NCI-H1436 (cell line): Measurements from ENCODE around the gene CFAP74.
A peak's percentile ranks its signal among the peaks of the same experiment; 100 is the strongest.

Source experiments
- DNase-seq: peaks from one replicate; lab custom pipeline; 2025; lab: John Stamatoyannopoulos, UW

Gene CFAP74

DNA sequence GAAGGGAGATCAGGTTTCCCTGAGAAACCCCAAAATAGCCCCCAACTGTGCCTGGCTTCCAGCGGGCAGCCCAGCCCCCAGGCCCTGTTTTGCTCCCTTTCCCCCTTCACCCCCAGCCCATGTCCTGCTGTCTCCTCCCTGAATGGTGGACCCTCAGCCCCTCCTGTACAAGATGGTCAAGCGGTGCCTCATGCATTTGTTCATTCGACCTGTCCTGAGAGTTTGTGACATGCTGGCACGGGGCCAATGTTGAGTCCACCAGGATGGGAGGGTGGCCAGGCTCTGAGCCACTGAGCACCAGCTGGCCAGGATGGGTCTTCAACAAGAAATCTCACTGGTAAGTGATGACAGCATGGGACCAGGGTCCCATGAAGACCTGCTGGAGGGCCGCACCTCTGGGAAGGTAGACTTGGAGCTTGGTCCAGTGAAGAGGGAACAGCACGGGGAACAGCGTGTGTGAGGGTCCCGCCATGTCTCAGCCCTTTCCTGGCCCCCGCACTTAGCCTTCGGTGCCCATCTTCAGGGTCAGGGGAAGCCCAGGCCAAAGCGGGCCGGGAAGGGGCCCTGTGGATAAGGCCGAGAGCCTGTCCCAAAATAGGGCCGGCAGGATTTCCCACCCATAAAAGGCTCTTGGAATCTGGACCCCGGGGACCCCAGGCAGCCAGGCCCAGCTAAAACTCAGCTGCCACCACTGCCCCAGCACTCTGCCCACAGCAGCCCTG is 88.5 kb downstream of the CFAP74 start, which contains the start of gene CALML6:
Gene CALML6 (plus strand): TSS at position 290 of the 722 bp plus-strand sequence. CDS start 21 bp downstream, at position 311.
- no peak for DNase-seq

GRCh38 chr1:1914101-1914970 is 89.2 kb downstream of the CFAP74 start:
- no peak for DNase-seq

- no peak for DNase-seq
Measured at GRCh38 chr1:1911350-1912041, 92.1 kb downstream of the CFAP74 start.

GRCh38 chr1:1910651-1911331 is 92.8 kb downstream of the CFAP74 start:
- DNase-seq, result no peak

DNA sequence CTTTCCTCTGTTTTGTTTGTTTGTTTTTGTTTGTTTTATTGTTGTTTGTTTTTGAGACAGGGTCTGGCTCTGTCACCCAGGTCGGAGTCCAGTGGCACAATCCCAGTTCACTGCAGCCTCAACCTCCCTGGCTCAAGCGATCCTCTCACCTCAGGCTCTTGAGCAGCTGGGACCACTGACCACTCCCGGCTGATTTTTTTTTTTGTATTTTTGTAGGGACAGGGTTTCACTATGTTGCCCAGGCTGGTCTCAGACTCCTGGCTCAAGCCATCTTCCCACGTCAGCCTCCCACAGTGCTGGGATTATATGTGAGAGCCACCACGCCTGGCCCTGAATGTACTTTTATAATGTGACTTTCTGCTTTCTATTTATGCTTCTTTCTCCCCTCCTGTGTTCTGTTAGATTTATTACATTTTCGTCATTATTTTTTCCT is 93.5 kb downstream of the CFAP74 start:
- DNase-seq, result no peak

GRCh38 chr1:1908506-1908791 is 95.1 kb downstream of the CFAP74 start:
- no peak for DNase-seq

GRCh38 chr1:1907098-1907736 is 96.4 kb downstream of the CFAP74 start:
- DNase-seq, result peak; percentile 85

- no peak for DNase-seq
Measured at GRCh38 chr1:1906185-1907097, 97.1 kb downstream of the CFAP74 start.

DNA sequence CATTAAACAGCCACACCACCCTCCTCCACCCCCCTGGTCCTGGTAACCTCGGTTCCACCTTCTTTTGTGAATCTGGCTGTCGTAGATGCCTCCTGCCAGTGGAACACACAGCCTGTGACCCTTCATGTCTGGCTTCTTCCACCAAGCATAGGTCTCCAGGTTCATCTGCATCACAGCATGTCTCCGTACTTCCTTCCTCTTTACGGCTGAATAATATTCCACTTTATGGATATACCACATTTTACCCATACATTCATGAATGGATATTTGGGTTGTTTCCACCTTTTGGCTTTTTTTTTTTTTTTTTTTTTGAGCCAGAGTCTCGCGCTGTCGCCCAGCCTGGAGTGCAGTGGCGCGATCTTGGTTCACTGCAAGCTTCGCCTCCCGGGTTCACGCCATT is 100.4 kb downstream of the CFAP74 start:
- no peak for DNase-seq

DNA sequence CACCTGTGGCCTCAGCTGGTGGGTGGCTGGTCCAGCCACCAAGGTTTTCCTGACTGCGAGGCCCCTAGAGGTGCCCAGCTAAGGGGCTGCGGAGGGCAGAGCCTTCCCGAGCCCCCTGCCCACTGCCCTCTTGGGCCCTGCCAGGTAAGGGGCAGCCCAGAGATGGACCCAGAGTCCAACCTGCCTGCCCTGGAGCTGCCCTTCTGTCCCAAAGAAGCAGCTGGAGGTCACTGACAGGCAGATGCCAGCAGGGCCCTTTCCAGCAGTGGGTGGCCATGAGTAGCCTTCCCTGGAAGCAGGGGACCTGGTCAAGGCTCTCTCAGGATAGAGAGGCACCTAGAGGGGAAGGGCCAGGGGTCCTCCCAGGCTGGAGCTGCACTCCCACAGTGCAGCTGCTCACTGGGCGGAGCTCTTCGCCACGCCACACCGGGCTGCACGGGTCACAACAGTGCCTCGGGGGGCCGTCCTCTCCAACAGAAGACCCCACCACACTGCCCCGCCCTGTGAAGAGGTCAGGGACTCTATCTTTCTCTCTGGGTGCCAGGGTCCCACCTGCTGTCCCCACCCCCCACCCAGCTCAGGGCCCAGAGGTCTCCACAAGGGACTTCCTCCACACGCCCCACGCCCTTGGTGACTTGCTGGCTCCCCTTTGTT is 101.8 kb downstream of the CFAP74 start:
- no peak for DNase-seq

GRCh38 chr1:1900883-1901640 is 102.5 kb downstream of the CFAP74 start:
- no peak for DNase-seq

DNA sequence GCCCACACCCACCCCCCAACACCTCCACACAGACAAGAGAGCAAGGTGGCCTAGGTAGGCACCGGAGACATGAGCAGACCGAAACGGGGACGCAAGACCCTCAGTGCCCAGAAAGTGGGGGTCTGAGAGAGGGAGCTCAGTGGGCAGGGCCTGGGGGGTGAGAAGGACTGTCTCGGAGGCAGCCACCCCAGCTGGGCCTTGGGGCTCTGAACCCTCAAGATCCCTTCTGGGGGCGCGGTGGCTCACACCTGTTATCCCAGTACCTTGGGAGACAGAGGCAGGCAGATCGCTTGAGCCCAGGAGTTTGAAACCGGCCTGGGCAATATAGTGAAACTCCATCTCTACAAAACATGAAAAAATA is 103.6 kb downstream of the CFAP74 start:
- no peak for DNase-seq

DNA sequence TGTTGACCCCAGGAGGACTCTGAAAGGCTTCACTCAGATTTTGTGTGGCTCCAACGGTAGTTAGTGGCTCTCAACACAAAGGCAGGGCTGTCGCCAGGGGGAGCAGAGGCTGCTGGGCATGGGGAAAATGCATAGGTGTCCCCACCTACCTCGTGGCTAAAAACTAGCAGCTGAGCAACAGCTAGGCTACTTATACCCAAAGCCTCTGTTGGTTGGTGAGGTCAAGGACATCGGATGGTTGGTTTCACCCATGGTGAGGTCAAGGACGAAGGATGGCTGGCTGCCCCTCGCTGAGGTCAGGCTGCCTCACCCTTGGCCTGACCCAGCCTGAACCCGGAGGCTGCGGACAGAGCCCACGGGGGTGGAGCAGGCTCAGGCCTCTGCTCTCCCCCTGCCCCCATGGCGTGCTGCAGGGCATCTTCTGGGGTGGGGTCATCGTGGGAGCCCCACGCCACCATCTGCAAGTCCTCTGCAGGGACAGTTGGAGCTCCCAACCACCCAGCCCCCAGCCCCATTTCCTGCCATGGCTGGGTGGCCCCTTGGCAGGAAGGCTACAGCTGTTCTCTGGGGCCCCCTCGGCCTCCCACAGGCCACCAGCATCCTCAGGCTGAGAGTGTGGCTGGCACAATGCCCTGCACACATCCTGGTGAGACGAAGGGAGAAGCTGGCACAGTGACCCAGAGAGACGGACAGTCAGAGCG is 104.2 kb downstream of the CFAP74 start:
- peak; percentile 46 for DNase-seq

DNA sequence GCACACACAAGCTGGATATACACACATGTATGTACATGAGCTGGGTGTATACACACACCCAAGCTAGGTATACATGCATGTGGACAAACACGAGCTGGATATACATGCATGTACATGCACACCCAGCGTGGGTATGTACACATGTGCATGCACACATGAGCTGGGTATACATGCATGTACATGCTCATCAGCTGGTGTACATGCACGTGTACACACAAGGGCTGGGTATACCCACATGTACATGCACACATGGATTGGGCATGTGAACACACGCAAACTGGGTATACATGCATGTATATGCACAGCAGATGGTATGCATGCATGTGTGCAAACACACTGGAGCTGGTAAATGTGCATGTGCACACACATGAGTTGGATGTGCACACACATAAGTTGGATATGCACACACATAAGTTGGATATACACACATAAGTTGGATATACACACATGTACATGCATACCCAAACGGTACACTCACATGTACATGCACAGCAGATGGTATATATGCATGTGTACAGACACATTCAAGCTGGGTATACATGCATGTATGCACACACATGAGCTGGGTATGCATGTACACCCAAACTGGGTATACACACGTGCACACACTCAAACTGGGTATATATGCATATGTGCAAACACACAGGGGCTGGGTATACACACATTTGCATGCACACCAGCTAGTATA is 105.2 kb downstream of the CFAP74 start:
- no peak for DNase-seq

DNA sequence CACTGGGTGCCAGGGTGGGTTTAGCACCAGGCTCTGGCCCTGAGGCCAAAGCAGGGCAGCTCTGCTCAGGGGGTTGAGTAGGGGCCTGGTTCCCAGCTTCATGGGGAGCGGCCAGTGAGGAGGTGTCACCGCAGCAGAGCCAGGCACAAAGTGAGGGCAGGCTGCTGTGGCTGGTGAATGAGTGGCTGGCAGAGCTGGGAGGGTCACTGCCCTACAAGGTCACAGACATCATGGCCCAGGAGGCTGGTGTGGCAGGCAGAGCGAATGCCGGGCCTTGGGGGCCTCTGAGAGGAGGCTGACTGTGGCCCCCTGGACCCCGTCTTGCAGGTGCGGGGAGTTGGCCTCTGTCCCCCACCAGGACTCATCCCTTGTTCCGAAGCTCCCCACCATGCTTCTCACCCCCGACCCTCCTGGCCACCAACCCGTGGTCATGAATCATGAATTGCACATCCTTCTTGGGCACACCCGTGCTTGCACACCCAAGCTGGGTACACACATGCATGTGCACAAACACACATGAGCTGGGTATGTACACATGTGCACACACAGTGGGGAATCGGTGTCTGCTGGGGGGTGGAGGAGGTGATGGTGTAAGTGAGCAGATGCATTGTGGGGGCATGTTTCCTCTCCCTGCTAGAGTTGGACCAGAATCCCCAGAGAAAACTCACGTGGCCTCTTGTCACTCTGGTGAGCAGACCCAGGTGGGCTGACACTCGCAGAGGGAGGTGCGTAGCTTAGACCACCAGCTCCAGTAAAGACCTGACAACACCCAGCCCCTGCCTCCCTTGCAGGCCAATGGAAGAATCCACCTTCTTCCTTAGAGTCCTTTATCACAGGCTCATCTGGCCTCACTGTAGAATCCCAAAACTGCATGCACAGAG is 107.9 kb downstream of the CFAP74 start:
- DNase-seq, result no peak

- no peak for DNase-seq
Measured at GRCh38 chr1:1895060-1895418, 108.5 kb downstream of the CFAP74 start.

DNA sequence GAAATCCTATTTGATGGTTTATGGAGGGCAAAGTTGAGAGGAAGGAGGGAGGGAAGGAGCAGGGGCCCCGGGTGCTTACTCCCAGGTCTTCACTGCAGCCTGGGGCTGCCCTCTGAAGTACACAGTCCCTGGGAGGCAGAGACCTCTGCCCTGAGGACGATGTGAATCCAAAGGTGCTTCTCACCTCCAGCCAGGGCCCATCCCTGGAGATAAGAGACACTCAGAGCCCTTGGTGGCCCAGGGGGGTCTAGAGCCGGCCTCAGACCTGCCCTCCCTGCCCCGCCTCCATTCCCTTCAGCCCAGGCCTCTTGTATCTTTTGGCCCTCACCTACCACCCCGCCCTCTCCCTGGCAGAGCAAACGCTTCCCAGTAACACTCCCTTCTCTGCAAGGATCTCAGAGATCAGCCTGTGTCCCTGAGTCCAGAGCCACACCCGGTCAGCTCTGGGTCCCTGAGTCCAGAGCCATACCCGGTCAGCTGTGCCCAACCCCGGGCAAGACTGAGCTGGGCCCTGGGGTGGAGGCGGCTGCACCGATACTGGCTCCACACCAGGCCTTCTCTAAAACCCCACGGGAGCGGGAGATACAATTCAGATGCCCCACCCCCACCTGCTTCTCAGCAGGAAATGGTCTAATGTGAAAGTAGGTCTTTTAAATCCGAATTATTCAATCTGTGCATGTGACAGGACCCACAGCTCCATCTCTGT is 109.1 kb downstream of the CFAP74 start:
- DNase-seq, result no peak
